Measurements from ENCODE around the gene FSCN2. TPM values are rescaled to one million over a fixed set of nuclear protein-coding genes. Genes with fewer than 3 reads are reported as not detected.

The FSCN2 gene
- polyA plus RNA-seq, 3 donors, result 1.2 to 2.5 (median 1.6) TPM

DNA sequence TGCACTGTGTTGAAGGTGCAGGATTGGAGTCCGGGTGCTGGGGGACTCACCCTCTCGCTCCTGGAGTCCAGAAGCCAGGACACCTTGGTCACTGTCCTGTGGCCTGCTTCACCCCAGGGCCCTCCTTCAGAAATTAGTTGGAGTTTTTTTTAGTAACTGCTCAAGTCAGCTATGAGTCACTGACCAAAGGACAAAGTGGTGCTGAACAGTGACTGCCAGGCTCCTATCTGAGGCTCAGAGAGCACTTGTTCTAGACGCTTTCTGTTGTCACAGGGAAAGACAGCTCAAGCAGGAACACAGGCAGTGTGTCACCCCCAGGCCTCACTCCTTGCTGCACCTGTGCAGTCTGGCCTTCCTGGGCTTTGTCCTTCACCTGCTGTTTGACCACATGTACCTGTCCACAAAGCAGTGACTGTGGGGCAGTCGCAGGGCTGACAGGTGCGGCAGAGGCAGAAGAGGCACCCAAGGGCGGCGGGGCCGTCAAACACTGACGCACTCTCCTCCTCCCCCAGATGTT is 28.1 kb downstream of the FSCN2 start:
- no peak for DNase-seq

DNA sequence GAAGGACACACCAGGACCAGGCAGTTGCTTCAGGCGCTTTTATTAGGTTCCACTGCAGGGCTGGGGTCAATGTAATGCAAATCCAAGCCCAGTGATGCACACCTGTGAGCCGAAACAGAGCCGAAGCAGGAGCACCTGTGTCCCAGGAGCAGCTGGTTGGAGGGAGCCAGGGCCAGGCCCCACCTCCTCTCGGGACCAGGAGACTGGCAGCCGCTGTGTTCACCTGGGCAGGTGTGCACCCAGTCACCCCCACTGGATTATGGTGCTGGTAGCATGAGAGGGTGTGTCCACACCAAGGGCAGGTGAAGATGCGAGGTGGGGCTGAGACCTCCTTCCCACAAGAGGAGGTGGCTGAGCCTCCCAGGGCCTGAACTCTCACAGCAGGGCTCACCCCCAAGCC is 28.7 kb downstream of the FSCN2 start:
- no peak for DNase-seq

DNA sequence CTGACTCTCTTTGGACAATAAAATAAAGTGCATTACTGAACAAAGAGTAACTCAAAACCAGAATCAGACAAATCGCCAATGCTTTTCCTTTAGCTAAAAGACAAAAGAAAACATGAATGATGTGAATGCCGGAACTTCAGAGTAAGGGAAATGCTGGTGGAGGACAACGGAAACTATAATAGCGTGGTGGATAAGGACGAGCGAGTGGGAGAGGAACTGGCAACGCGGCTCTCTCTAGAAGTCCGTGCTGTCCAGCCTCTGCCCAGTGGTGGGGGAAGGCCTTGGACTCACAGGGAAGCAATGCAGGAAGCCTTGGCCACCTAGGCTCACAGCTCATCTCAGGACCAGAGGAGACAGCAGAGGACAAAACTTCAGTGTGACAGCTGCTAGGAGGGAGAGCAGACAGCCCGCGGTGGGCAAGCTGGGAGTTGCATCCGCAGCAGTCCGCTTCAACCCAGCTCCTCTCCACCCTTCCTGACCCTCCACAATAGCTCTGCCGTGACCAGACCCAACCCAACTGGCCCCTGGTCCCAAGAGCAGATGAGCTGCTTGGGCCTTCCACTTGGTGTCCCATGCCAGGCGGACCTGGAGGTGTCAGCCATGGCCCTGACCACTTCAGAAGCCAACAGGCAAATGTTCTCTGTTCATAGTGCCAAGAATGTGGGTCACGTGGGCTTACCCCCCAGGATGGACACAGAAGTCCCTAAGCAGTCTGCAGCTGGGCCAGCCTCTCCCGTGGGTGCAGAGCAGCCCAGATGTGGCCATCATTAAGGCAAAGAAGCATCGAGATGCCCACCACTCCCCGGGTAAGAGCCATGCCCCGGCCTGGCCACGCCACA is 29.3 kb downstream of the FSCN2 start:
- no peak for DNase-seq

DNA sequence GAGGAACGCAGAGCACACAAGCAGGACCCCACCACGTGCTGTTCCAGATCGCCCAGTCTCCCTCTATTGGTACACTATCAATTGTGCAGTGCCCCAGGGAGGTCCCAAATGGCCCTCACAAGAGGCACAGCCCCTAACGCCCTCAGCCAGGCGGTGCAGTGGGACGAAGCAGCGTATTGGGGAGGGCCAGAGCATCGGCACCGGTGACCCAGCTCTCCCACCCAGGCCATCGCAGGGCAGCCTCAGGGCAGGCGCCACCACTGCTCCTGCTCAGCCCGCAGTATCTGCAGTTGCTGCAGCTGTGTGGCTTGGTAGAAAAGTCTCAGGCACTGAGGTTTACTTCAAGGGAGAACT is 29.9 kb downstream of the FSCN2 start:
- DNase-seq, result no peak

DNA sequence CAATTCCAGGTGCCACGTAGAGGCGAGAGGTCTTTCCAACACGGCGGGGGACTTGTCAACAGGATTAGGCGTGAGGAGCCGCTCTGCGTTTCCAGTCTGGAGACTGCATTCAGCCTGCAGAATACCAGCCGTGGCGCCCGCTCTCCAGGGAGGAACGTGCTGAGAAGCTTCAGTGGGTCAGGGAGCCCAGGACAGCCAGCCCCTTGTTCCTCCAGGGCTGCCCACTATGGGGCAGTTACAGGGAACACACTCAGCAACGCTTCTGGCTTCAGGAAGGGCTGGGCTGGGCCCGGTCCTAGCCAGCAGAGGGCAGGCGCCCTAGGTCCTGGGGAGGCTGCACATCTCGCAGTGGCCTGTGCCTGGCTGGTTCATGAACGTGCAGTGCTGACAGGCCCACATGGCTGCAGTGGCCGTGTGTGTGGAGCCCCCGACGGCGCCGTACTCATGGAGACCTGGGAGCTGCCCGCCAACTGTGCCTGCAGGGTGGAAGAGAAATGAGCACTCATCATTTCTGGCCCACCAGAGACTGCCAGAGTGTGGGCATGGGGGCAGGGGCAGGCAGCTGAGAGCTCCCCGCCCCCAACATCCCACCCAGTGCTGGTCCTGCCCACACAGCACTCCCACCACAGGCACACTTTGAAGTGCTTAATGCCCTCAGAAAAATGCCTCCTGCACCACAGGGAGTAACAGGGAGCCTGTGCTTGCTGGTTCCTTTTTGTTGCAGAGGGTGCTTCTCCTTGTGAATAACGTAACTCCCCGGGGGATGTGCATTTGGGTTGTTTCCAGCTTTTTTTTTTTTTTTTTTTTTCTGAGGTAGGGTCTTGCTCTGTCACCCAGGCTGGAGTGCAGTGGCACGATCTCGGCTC is 31.0 kb downstream of the FSCN2 start:
- no peak for DNase-seq

DNA sequence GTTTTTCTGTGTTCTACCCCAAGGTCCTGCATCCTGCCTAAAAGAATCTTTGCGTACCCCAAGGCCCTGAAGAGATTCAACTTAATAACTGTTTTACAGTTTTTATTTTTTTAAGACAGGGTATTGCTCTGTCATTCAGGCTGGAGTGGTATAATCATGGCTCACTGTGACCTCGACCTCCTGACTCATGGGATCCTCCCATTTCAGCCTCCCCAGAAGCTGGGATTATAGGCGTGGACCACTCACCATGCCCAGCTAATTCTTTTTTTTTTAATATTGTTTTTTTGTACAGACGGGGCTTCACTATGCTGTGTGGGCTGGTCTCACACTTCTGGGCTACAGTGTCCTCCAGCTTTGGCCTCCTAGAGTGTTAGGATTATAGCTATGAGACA is 33.3 kb downstream of the FSCN2 start:
- no peak for DNase-seq

DNA sequence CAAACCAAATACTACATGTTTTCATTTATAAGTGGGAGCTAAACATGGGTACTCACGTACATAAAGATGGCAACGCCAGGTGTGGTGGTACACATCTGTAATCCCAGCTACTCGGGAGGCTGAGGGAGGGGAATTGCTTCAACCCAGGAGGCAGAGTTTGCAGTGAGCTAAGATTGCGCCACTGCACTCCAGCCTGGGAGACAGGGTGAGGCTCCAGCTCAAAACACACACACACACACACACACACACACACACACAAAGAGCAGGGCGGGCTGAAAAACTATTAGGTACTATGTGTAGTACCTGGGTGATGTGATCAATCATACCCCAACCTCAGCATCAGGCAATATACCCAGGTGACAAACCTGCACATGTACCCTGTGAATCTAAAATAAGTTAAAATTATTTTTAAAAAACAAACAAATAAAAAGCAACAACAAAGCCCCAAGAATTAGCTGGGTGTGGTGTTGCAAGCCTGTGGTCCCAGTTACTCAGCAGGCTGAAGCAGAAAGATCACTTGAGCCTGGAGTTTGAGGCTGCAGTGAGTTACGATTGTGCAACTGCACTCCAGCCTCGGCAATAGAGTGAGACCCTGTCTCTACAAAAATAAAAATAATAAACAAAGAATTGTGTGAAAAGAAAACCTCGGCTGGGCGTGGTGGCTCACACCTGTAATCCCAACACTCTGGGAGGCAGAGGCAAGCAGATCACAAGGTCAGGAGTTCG is 35.8 kb downstream of the FSCN2 start:
- no peak for DNase-seq

DNA sequence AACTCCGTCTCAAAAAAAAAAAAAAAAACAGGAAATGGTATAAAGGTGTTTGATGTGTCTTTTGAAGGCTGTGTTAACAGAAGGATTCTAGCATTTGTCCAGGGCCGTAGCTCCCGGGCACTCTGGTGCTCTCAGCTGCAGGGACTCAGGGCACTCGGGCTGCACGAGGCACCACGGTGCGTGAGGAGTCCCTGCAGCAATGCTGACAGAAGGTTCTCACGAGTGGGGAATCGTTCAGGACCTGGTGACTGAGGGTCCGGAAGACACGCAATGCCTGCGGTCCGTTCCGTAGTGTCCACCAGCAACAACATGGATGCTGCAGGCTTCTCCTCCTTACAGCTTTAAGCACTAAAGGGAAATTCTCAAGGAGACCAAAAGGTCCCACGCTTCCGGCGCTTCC is 36.6 kb downstream of the FSCN2 start:
- DNase-seq, result no peak

DNA sequence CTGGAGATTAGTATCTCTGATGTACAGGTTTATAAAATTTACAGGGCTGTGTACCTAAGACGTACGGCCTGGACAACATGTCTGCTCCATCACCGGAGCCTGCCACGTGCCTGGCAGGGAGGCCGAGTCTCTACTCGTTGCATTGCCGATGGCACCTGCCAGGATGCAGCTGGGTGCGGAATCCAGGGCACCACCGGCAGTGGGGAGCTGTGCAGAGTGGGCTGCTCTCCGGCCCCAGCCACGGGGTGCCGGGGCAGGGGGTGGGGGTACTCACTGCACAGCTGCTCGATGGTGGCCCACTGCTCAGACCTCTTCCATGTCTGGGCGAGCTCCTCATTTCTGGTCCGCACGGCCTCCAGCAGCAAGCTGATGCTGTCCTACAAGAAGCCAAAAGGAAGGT is 37.1 kb downstream of the FSCN2 start:
- DNase-seq, result no peak

DNA sequence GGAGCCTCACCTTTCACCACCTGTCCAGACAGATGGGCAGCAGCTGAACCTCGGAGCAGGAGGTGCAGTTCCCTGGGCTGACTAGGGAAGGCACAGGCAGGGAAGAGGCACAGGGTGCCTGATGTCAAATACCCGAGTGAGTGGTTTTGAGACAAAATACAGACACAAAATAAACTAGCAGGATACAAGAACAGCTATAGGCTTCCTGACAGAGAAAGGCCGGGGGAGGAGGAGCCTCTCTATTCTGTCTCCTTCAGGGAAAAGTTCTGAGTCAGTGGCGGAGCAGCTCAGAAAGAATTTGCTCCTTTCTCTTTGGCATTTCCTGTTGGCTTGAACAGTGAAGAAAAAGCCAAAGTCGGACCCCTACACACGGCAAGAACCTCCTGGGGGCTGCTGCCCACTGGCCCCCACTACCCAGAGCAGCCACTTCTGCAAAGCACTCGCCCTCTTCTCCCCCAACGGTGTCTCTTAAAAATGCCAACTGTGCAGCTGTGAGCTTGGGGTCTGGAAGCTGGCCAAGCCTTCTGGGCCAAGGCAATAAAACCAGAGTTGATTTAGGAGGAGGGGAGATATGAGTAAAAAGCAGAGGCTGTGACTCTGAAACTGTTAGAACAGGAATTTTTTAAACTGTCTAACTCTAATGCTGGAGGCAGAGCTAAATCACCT is 38.4 kb downstream of the FSCN2 start:
- peak; percentile 83 for DNase-seq

DNA sequence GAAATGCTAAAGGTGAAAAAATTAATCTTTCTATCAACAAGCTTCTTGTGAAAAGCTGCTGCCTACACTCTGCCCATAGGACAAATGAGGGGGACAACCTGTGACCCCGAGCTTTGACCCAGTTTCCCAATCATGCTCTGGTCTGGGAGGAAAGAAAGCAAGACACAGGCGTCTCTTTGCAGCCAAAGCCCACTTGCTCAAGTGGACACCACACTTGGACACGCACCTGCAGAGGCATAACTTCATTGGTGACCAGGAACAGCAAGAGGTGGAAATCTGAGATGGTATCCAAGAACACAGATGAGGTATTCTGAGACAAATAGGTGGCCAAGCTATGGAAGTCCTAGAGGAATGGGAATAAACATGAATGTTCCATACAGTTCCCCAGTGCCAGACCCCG is 39.0 kb downstream of the FSCN2 start:
- DNase-seq, result no peak

DNA sequence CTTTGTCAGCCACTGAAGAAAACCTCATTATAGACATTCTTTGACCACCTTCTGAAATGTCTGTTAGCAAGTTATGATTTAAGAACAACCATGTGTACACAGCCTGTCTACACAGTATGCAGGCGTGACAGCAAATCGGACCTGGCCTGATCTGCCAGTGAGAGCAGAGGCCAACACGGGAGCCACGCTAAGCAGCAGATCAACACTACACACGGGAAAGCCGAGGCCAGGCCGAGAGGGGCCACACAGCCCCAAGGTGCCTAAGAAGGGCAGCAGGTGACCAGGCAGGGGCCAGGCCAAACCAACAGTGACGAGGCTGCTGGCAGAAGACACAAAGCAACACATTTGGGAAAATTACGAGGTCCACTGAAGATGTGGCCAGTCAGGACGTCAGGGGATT is 40.2 kb downstream of the FSCN2 start:
- no peak for DNase-seq

DNA sequence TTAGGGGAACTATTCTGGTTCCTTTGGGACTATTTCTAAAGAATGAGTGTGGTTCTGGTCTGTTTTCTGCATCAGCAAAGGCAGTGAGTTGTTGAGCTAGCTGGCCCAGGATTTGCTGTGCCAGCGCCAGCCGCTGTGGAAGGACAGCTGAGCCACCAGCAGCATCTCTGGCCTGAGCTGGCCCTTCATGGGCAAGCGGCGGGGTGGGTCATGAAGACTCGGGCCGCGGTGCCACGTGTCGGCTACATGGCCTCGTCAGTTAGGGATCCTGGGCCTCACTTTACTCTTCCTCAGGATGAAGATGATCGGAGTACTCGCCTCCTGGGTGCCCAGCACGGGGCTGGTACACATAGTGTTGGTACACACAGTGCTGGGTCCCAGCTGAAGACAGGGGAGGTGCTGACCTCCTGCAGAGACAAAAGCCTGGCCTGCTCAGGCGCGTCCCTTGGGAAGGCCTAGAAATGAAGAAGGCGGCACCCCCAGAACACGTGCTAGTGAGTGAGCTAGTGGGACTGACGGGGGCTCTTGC is 41.9 kb downstream of the FSCN2 start:
- DNase-seq, result no peak

DNA sequence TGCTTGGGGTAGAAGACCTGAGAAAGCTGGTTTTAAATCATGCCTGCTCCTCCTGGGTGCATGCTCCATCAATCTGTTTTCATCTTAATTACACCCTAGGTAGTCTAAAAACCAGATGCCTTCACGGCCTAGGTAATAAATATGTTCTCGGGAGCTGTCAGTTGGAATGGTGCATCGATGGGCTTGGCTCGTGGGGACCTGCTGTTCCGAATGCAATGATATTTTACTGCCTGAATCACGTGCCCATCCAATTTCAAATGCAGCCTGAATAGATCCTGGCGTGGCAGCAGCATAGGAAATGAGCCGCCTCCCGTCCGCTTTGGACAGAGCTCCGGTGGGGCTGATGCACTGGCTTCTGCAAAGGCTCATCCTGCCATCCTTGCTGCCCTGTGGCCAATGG is 42.8 kb downstream of the FSCN2 start:
- no peak for DNase-seq

DNA sequence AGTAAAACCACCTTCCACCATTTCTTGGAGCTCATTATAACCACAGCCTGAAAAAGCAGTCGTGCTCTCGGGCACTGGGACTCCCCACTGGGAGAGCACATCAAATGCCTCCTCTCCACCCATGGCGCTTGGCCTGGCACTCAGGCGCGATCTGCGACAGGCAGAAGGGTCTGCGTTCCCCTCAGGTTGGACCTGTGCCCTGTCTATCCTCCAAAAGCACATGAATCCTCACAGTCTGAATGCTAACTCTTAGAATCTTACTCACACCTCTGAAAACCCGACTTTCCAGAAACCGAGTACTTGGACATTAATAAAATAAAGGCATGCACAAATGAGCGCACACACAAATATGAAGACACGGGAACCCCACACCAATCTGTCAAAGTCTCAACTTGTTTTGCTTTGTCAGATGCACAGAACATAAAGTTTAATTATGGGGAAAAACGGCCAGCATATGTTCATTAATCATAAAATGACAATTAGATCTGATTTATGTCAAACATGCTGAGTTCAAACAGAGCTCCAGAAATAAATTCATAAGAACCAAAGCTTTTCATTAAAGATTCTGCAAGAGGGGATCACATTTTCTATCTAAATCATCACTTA is 44.5 kb downstream of the FSCN2 start:
- DNase-seq, result no peak

DNA sequence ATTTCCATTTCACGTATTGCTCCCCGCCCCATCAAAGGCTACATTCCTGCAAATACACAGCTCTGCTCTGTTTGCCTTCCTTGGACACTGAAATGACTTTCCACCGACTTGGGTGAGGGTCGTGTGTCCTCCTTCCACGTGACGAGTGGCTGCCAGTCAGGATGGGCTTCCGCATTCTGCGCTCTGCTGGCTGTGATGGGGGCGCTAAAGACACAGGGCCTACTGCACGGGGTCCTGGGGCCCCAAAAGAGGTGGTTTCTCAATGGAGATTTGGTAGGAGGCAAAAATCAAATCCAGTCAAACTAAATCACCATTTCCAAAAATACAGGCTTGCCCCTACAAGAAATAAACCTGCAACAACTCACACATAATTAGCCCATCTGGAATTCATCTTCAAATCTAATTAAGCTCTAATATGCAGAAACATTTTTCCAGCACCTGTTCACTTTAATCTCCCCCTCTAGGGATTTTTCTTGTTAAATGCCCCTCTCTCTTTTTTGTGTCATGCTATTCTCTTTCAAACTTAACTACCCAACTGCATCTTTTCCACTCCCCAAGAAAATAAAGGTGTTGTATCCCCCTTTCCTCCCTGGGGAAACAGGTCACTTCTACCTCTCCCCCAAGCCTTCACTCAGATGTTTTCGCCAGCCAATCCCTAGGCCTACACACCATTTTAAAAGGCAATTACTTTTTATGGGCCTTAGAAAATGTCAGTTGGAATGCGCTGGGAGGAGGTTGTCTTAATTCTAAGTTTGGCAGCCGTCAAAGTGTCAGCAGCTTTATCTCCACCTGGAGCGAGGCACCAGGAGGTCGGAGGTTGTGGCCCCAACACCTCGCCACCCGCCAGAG is 45.8 kb downstream of the FSCN2 start:
- DNase-seq, result no peak

DNA sequence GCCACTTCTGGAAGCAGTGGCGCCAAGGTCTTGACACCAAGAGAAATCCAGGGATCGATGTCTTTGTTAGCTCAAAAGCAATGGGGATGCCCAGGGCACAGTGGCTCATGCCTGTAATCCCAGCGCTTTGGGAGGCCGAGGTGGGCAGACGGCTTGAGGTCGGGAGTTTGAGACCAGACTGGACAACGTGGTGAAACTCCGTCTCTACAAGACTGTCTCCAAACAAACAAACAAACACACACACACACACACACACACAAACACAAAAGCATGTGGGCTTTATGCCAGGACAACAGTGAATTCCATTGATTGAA is 46.4 kb downstream of the FSCN2 start:
- no peak for DNase-seq

DNA sequence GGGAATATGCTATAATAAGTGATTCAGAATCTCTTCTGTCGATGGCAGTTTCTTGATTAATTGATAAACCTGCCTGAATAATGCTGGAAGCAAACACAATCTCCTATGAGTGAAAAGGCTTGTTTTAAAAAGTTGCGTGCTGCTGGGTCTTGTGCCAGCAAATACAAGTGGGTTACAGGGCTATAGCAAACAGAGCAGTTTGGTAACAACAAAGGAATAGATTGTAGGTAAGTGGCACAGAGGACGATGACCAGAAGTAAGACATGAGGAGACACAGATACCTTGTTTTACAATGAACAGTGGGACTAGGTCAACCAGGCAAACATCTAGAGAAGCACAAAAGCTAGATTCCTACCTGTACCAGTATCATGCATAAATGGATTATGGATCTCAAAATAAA is 47.7 kb downstream of the FSCN2 start:
- DNase-seq, result no peak

DNA sequence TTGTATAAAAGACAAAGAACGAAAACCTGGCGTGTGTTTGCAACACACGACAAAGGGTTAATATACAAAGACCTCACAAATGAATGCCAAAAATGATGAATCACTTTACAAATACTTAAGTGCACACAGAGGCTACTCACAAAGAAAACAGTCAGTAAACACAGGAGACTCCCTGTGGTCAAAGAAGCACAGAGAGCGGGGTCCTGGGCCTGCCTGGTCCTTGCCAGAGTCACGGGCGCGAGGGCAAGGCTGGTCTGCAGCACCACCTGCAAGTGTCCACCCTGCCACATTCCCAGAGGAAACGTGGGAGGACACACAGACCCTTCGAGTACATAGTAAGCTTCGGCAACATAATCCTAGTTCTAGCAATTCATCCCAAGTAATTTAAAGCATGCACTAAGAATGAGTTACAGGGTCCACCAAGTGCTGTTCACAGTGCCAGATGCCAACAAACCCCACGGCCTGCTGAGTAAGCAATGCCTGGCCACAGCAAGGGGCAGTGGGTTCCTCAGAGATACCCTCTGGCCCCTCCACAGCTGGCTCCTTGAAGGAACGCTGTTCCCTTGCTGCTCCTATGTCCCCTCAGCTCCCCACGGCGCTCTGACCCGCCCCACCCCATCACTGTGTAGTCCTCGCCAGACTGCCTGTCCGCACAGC is 48.6 kb downstream of the FSCN2 start:
- no peak for DNase-seq
